Measurements from ENCODE around the gene DPY19L2.
"Not testable (repeated sequence)": the region's sequence is repeated elsewhere in the genome, so short reads cannot be mapped to it uniquely, and the experiment has no call there.

The DPY19L2 gene

GRCh38 chr12:63609281-63609680 lies 59.0 kb downstream of the DPY19L2 start:
- H3K4me3 ChIP-seq (ENCODE audit: low read depth, low read length); POLR2A ChIA-PET; DNase-seq (ENCODE audit: low read depth, low spot score); CTCF ChIA-PET: not testable (repeated sequence)

- H3K4me3 ChIP-seq (ENCODE audit: low read depth, low read length); DNase-seq (ENCODE audit: low read depth, low spot score); POLR2A ChIA-PET; CTCF ChIA-PET: not testable (repeated sequence)
Measured at GRCh38 chr12:63604985-63605384, 63.3 kb downstream of the DPY19L2 start.

GRCh38 chr12:63594828-63595227 lies 73.5 kb downstream of the DPY19L2 start:
- POLR2A ChIA-PET; DNase-seq (ENCODE audit: low read depth, low spot score); H3K4me3 ChIP-seq (ENCODE audit: low read depth, low read length); CTCF ChIA-PET: not testable (repeated sequence)

DNA sequence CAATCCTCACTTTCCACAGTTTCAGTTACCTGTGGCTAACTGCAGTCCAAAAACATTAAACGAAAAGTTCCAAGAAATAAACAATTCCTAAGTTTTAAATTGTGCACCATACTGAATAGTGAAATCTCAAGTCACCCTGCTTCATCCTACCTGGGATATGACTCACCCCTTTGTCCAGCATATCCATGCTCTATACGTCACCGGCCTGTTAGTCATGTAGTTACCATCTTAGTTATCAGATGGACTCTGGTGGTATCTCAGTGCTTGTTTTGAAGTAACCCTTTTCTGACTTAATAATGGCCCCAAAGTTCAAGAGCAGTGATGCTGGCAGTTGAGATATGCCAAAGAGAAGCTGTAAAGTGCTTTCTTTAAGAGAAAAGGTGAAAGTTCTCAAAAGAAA lies 83.9 kb downstream of the DPY19L2 start:
- DNase-seq (ENCODE audit: low read depth, low spot score); H3K4me3 ChIP-seq (ENCODE audit: low read depth, low read length); CTCF ChIA-PET; POLR2A ChIA-PET: not testable (repeated sequence)

GRCh38 chr12:63583289-63583688 lies 85.0 kb downstream of the DPY19L2 start:
- POLR2A ChIA-PET; CTCF ChIA-PET; H3K4me3 ChIP-seq (ENCODE audit: low read depth, low read length); DNase-seq (ENCODE audit: low read depth, low spot score): not testable (repeated sequence)

GRCh38 chr12:63577631-63578030 lies 90.7 kb downstream of the DPY19L2 start:
- DNase-seq (ENCODE audit: low read depth, low spot score); CTCF ChIA-PET; H3K4me3 ChIP-seq (ENCODE audit: low read depth, low read length); POLR2A ChIA-PET: not testable (repeated sequence)

DNA sequence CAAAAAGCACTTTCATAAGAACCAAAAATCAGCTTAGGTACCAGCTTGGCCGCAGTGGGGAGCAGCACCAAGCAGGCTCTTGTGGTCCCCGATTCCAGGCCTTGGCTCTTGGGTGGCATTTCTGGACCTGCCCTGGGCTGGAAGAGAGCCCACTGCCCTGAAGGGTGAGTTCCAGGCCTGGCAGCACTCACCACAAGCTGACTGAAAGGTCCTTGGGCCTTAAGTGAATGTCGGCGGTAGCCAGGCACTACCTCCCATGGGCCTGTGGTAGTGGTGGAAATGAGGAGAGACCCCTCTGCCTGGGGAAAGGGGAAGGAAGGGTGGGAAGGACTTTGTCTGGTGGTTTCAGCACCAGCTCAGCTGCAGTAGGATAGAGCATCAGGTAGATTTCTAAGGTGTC lies 96.3 kb downstream of the DPY19L2 start:
- CTCF ChIA-PET; POLR2A ChIA-PET; DNase-seq (ENCODE audit: low read depth, low spot score); H3K4me3 ChIP-seq (ENCODE audit: low read depth, low read length): not testable (repeated sequence)

DNA sequence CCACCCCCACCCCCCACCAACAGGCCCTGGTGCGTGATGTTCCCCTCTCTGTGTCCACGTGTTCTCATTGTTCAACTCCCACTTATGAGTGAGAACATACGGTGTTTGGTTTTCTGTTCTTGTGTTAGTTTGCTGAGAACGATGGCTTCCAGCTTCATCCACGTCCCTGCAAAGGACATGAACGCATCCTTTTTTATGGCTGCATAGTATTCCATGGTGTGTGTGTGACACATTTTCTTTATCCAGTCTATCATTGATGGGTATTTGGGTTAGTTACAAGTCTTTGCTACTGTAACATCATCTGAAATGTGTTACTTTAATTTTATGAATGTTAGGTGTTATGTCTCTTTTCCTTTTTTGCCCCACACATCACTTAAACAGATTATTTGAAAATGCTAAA lies 109.8 kb downstream of the DPY19L2 start:
- DNase-seq (ENCODE audit: low read depth, low spot score); POLR2A ChIA-PET; H3K4me3 ChIP-seq (ENCODE audit: low read depth, low read length); CTCF ChIA-PET: not testable (repeated sequence)

DNA sequence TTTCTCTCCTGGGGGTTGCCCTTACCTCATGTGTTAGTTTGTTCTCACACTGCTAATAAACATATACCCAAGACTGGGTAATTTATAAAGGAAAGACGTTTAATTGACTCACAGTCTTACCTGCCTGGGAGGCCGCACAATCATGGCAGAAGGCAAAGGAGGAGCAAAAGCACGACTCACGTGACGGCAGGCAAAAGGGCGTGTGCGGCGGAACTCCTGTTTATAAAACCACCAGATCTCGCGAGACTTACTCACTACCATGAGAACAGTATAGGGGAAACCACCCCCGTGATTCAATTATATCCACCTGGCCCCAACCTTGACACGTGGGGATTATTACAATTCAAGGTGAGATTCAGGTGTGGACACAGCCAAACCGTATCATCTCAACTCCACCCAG lies 116.9 kb downstream of the DPY19L2 start:
- CTCF ChIA-PET; DNase-seq (ENCODE audit: low read depth, low spot score); POLR2A ChIA-PET; H3K4me3 ChIP-seq (ENCODE audit: low read depth, low read length): not testable (repeated sequence)

GRCh38 chr12:63549034-63549433 lies 119.3 kb downstream of the DPY19L2 start:
- CTCF ChIA-PET; H3K4me3 ChIP-seq (ENCODE audit: low read depth, low read length); DNase-seq (ENCODE audit: low read depth, low spot score); POLR2A ChIA-PET: not testable (repeated sequence)

GRCh38 chr12:63545298-63545916 lies 122.9 kb downstream of the DPY19L2 start:
- CTCF ChIA-PET, POLR2A ChIA-PET: not testable (repeated sequence)

DNA sequence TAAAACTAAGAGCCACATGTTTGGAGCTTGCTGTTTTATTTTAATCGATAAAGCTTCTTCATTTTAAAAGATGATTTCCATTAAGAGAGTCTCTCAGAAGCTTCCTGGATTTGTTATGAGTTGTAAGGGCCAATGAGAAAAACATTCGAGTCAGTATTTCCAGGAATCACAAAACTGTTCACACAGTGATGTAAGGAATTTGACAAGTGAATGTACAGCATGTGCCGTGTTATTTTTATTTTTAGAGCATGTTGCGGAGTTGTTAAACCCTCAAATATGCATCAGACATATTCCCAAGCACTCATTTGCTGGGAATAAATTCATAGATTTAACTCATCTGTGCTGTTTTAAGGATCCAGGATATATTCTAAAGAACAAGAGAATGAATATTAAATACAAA lies 129.6 kb downstream of the DPY19L2 start:
- POLR2A ChIA-PET; CTCF ChIA-PET; DNase-seq (ENCODE audit: low read depth, low spot score); H3K4me3 ChIP-seq (ENCODE audit: low read depth, low read length): not testable (repeated sequence)

More at GRCh38 chr12:63545298-63545916, 122.9 kb downstream of the DPY19L2 start:
- not testable (repeated sequence) for H3K4me3 ChIP-seq (ENCODE audit: low read depth, low read length); DNase-seq (ENCODE audit: low read depth, low spot score)

DNA sequence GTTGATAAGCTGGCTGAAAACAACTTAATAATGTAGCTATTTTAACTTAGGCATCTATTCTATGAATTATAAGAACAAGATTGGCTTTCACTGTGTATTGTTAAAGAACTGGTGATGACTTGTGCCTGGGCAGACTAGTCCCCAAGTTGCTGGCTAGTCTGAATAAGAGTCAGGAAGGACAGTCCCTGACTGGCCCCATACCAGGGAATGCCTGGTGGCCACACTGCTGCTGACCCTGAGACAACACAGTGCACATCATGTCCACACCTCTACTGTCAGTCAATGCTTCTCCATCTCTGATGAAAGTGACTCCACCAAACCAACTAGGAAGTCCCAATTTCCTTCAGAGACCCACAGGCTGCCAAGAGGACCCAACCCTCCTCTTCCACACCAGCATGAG lies 130.5 kb downstream of the DPY19L2 start:
- POLR2A ChIA-PET; DNase-seq (ENCODE audit: low read depth, low spot score); H3K4me3 ChIP-seq (ENCODE audit: low read depth, low read length); CTCF ChIA-PET: not testable (repeated sequence)

- CTCF ChIA-PET; POLR2A ChIA-PET; DNase-seq (ENCODE audit: low read depth, low spot score); H3K4me3 ChIP-seq (ENCODE audit: low read depth, low read length): not testable (repeated sequence)
Measured at GRCh38 chr12:63529641-63530040, 138.7 kb downstream of the DPY19L2 start.

Data from AG04449 (cell line).